GM18520 (cell line): Measurements from ENCODE around the gene CYP27C1.
A peak's percentile ranks its signal among the peaks of the same experiment; 100 is the strongest.
"Not testable (repeated sequence)": the region's sequence is repeated elsewhere in the genome, so short reads cannot be mapped to it uniquely, and the experiment has no call there.

Experiments used
- ATAC-seq: cut with Tn5 transposase; IDR thresholded peaks from one replicate; pipeline ENCODE4 v1.9.1; 2021; ENCODE audit not compliant: unreplicated experiment

The CYP27C1 gene

GRCh38 chr2:127225186-127225960 is 5.3 kb upstream of the CYP27C1 start:
- no peak for ATAC-seq

- ATAC-seq: not testable (repeated sequence)
Measured at GRCh38 chr2:127224135-127224534, 4.0 kb upstream of the CYP27C1 start.

- no peak for ATAC-seq
Measured at GRCh38 chr2:127220768-127221527, 849 bp upstream of the CYP27C1 start.

- no peak for ATAC-seq
Measured at GRCh38 chr2:127219171-127220070, 678 bp downstream of the CYP27C1 start.

GRCh38 chr2:127218812-127219170 is 1.3 kb downstream of the CYP27C1 start:
- ATAC-seq: no peak

- no peak for ATAC-seq
Measured at GRCh38 chr2:127217470-127218325, 2.4 kb downstream of the CYP27C1 start.

GRCh38 chr2:127216593-127216992 is 3.5 kb downstream of the CYP27C1 start:
- ATAC-seq: no peak

GRCh38 chr2:127216095-127216494 is 4.0 kb downstream of the CYP27C1 start:
- no peak for ATAC-seq

- ATAC-seq: not testable (repeated sequence)
Measured at GRCh38 chr2:127214201-127214600, 5.9 kb downstream of the CYP27C1 start.

GRCh38 chr2:127208313-127208712 is 11.8 kb downstream of the CYP27C1 start:
- ATAC-seq: no peak

- ATAC-seq: no peak
Measured at GRCh38 chr2:127205218-127206125, 14.6 kb downstream of the CYP27C1 start.

GRCh38 chr2:127201452-127201851 is 18.6 kb downstream of the CYP27C1 start:
- ATAC-seq: no peak

GRCh38 chr2:127200962-127201361 is 19.1 kb downstream of the CYP27C1 start:
- no peak for ATAC-seq

- ATAC-seq: no peak
Measured at GRCh38 chr2:127199223-127199622, 20.9 kb downstream of the CYP27C1 start.

- peak; percentile 68 for ATAC-seq
Measured at GRCh38 chr2:127197475-127198385, 22.4 kb downstream of the CYP27C1 start.

- ATAC-seq: no peak
Measured at GRCh38 chr2:127196998-127197397, 23.1 kb downstream of the CYP27C1 start.

GRCh38 chr2:127196549-127196948 is 23.6 kb downstream of the CYP27C1 start:
- no peak for ATAC-seq
